Kidney (tissue), 14 donors: Measurements from ENCODE around the gene LRRTM3. TPM values are rescaled to one million over a fixed set of nuclear protein-coding genes. Genes with fewer than 3 reads are reported as not detected.
A peak's percentile ranks its signal among the peaks of the same experiment; 100 is the strongest.

Experiments
- DNase-seq, 5 donors: peaks; one replicate each; pipeline ENCODE4 v3.0.0-alpha.2; 2013 to 2020
- FAIRE-seq: peaks from 2 replicates; lab custom pipeline; 2012; peaks lifted over from hg19 to GRCh38; lab: Jason Lieb, UNC
- H3K27ac ChIP-seq, 2 donors: one replicate each; pipeline ENCODE4 v1.7.0; 2013; ENCODE audit warnings: low read depth in 2 of 2, low read length in 2 of 2, inconsistent platforms in 1 of 2
- H3K27me3 ChIP-seq: one replicate; pipeline ENCODE4 v1.7.1; 2013; ENCODE audit warnings: low read length, inconsistent platforms; ENCODE audit not compliant: control insufficient read depth, insufficient read depth
- H3K36me3 ChIP-seq, 3 donors: one replicate each; pipeline versions ENCODE4 v1.7.0 to v1.7.1; 2013; ENCODE audit warnings: low read length in 3 of 3, control low read depth in 1 of 3, inconsistent platforms in 1 of 3; ENCODE audit not compliant: insufficient read depth in 3 of 3, control insufficient read depth in 2 of 3
- H3K4me1 ChIP-seq, 3 donors: one replicate each; pipeline versions ENCODE4 v1.7.0 to v1.7.1; 2013; ENCODE audit warnings: low read length in 3 of 3, inconsistent platforms in 1 of 3, low read depth in 1 of 3; ENCODE audit not compliant: control insufficient read depth in 2 of 3, insufficient read depth in 2 of 3
- H3K4me3 ChIP-seq, 3 donors: one replicate each; pipeline versions ENCODE4 v1.7.0 to v1.8.1; 2013; ENCODE audit warnings: low read length in 3 of 3, control low read depth in 1 of 3, inconsistent platforms in 1 of 3
- H3K9ac ChIP-seq, 3 donors: one replicate each; pipeline versions ENCODE4 v1.7.0 to v1.7.1; 2013; ENCODE audit warnings: low read length in 3 of 3, control low read depth in 1 of 3, inconsistent platforms in 1 of 3
- H3K9me3 ChIP-seq, 3 donors: one replicate each; pipeline versions ENCODE4 v1.7.0 to v1.7.1; 2013; ENCODE audit warnings: low read length in 3 of 3, control low read depth in 1 of 3, inconsistent platforms in 1 of 3; ENCODE audit not compliant: control insufficient read depth in 2 of 3, insufficient read depth in 1 of 3
- CTCF ChIP-seq: IDR thresholded peaks from 3 replicates; pipeline ENCODE4 v1.5.1; 2012; ENCODE audit warnings: mild to moderate bottlenecking, moderate library complexity, borderline replicate concordance; ENCODE audit not compliant: insufficient read depth; ENCODE audit errors: extremely low read depth
- intact Hi-C: fragments of 100-400 bp; cut with DNase I; formaldehyde crosslinking; loops from one replicate; pipeline ENCODE4 v1.11.1; 2022
- polyA plus RNA-seq: library from polyadenylated mRNA; stranded (reverse); fragments of 350-450 nt; fragmentation: Illumina TruSeq; extraction: RNeasy Lipid Tissue Mini Kit (QIAGEN cat#74804); gene quantifications from one replicate; pipeline ENCODE4 v1.2.3, GENCODE V29; 2014; ENCODE audit warnings: low read depth, low replicate concordance; ENCODE audit not compliant: insufficient read depth
- total RNA-seq: library from RNA; stranded (reverse); fragmentation: NEBNext Ultra II Directional; extraction: Animal tissue kit (Norgen Biotek cat#: 25700); gene quantifications from one replicate; pipeline ENCODE4 v1.2.1, GENCODE V29; 2021
- donor health status: control.
- donor health status: control.
- donor health status: control.
- donor health status: control.
- donor health status: control.
- donor health status: DM: yes; HTN: yes; CAD: no.
- donor health status: Normal renal cell carcinoma (clear cell type).

Gene LRRTM3
- total and polyA plus RNA-seq, 2 donors from 2014 or later, result 0.22 TPM; not detected in 1

DNA sequence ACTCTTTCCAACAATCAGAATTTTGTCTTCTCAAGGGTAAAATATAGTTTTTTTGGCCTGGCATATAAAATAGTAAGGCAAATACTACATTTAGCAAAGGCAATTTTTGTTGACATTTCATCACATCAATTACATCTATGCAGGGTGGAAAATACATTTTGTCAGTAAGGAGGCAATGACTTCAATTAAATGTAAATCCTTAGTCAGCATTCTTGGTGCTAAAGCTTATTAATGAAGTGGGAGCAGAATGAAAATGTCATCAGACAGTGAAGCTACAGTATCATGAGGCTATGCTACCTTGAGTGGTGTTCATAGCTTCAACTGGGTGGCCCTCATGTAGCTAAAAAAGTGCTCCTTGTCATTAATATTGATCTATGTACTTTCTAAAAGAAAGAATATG, 8.9 kb downstream of the LRRTM3 start:
- Histone ChIP-seq H3K9me3 (no peaks in the 10 kb centered on the region), H3K4me3 (no peak overlapping the region), H3K36me3 (no peaks in the 10 kb centered on the region), H3K27ac (no peak overlapping the region), H3K27me3 (no peaks in the 10 kb centered on the region), H3K9ac (no peak overlapping the region), H3K4me1 (no peaks in the 10 kb centered on the region)
- intact Hi-C loops, result no loop called here
- FAIRE-seq, result no peak
- no peak for TF ChIP-seq CTCF
- DNase-seq, result no peak

DNA sequence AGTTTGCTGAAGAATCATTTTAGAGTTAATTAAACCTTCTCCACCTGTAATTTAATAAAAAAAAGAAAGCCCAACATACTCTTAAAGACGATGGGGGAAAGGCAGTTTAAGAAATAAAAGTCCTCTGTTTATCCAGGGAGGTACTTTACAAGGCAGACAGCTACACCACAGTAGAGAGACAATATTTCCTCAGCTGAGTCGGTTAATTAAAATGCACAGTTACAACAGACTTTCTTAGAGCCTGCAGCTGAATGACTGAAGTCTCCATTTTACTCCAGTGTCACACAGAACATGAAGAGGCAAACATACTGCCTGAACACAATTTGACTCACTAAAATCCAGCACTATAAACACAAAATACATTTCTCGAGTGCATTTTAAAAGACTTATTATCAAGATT, 15.1 kb downstream of the LRRTM3 start:
- intact Hi-C loops, result no loop called here
- Histone ChIP-seq H3K9me3 (no peaks in the 10 kb centered on the region), H3K36me3 (no peaks in the 10 kb centered on the region), H3K27ac (no peak overlapping the region), H3K4me3 (no peak overlapping the region), H3K4me1 (no peaks in the 10 kb centered on the region), H3K27me3 (no peaks in the 10 kb centered on the region), H3K9ac (no peak overlapping the region)
- no peak for FAIRE-seq
- DNase-seq, result peak in 2 of 5 donors; percentile 49 to 56
- TF ChIP-seq CTCF, result no peak

DNA sequence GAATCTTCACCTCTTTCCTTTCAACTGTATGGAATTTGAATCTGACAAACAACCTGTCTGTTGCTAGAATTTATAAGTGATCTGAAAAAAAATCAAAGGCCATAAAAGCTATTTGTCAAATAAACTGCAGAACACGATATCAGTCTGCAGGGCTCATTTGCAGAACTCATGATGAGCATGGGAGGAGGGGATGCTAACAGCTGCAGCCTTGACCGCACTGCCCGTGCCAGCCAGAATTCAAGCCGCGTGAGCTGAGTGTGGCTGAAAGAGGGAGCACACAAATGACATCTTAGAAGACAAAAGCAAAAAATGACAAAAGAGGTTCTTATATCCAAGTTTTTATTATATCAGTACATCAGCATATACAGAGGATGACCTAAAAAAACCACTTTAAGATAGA, 15.7 kb downstream of the LRRTM3 start:
- peak in 3 of 5 donors; percentile 31 to 56 (median 44) for DNase-seq

More for the DNA sequence above, 15.7 kb downstream of the LRRTM3 start:
- FAIRE-seq, result no peak
- Histone ChIP-seq H3K9me3 (no peaks in the 10 kb centered on the region), H3K27ac (no peak overlapping the region), H3K36me3 (no peaks in the 10 kb centered on the region), H3K4me3 (no peak overlapping the region), H3K9ac (no peak overlapping the region), H3K27me3 (no peaks in the 10 kb centered on the region), H3K4me1 (no peaks in the 10 kb centered on the region)
- intact Hi-C loops, result no loop called here
- no peak for TF ChIP-seq CTCF
